EL (cell line): ENCODE measurements around the gene GTPBP4.
A peak's percentile ranks its signal among the peaks of the same experiment; 100 is the strongest.
"Not testable (repeated sequence)": the region's sequence is repeated elsewhere in the genome, so short reads cannot be mapped to it uniquely, and the experiment has no call there.

Experiments
- DNase-seq: peaks from one replicate; pipeline ENCODE4 v3.0.0-alpha.2; 2016

The GTPBP4 gene

GRCh38 chr10:1034758-1035157, 46.5 kb downstream of the GTPBP4 start:
- DNase-seq: no peak

- no peak for DNase-seq
Observed at GRCh38 chr10:1035201-1035600, 47.0 kb downstream of the GTPBP4 start.

- peak; percentile 34 for DNase-seq
Observed at GRCh38 chr10:1036341-1036791, 48.1 kb downstream of the GTPBP4 start.

- DNase-seq: no peak
Observed at GRCh38 chr10:1037098-1037497, 48.9 kb downstream of the GTPBP4 start.

GRCh38 chr10:1038769-1039168, 50.5 kb downstream of the GTPBP4 start:
- not testable (repeated sequence) for DNase-seq

- no peak for DNase-seq
Observed at GRCh38 chr10:1040133-1040532, 51.9 kb downstream of the GTPBP4 start.

GRCh38 chr10:1041514-1041913, 53.3 kb downstream of the GTPBP4 start:
- DNase-seq: no peak

- no peak for DNase-seq
Observed at GRCh38 chr10:1043532-1043995, 55.3 kb downstream of the GTPBP4 start.

- no peak for DNase-seq
Observed at GRCh38 chr10:1044146-1044545, 55.9 kb downstream of the GTPBP4 start.

- no peak for DNase-seq
Observed at GRCh38 chr10:1044964-1045363, 56.7 kb downstream of the GTPBP4 start.

- no peak for DNase-seq
Observed at GRCh38 chr10:1045415-1045814, 57.2 kb downstream of the GTPBP4 start.

GRCh38 chr10:1047937-1048336, 59.7 kb downstream of the GTPBP4 start:
- DNase-seq: peak; percentile 15

- DNase-seq: no peak
Observed at GRCh38 chr10:1048349-1048731, 60.1 kb downstream of the GTPBP4 start.

- peak; percentile 99 for DNase-seq
Observed at GRCh38 chr10:1048732-1049424, 60.6 kb downstream of the GTPBP4 start, which contains the start of gene IDI1. Gene IDI1, minus strand, starts transcription at chr10:1049119. Its CDS starts 116 bp downstream, at chr10:1049003.

- DNase-seq: no peak
Observed at GRCh38 chr10:1049425-1049958, 61.3 kb downstream of the GTPBP4 start.

GRCh38 chr10:1050145-1050544, 61.9 kb downstream of the GTPBP4 start:
- DNase-seq: no peak

- DNase-seq: no peak
Observed at GRCh38 chr10:1050554-1050953, 62.3 kb downstream of the GTPBP4 start.

- peak; percentile 11 for DNase-seq
Observed at GRCh38 chr10:1054684-1055083, 66.5 kb downstream of the GTPBP4 start.

- DNase-seq: peak; percentile 85
Observed at GRCh38 chr10:1056326-1057105, 68.3 kb downstream of the GTPBP4 start, which contains the start of gene WDR37. Gene WDR37, plus strand, starts transcription at chr10:1056385. Its CDS starts 15,771 bp downstream, at chr10:1072156.

- DNase-seq: peak; percentile 33
Observed at GRCh38 chr10:1057106-1057657, 68.9 kb downstream of the GTPBP4 start.

- no peak for DNase-seq
Observed at GRCh38 chr10:1058017-1058416, 69.8 kb downstream of the GTPBP4 start.

- no peak for DNase-seq
Observed at GRCh38 chr10:1059902-1060301, 71.7 kb downstream of the GTPBP4 start.
